Inferior parietal cortex (tissue), 1 donor: ENCODE measurements around the gene TCHH.
A peak's percentile ranks its signal among the peaks of the same experiment; 100 is the strongest.
"Not testable (repeated sequence)": the region's sequence is repeated elsewhere in the genome, so short reads cannot be mapped to it uniquely, and the experiment has no call there.

ENCODE experiments used
- DNase-seq: peaks from one replicate; pipeline ENCODE4 v3.0.0-alpha.2; 2016; ENCODE audit errors: extremely low spot score

TCHH gene

DNA sequence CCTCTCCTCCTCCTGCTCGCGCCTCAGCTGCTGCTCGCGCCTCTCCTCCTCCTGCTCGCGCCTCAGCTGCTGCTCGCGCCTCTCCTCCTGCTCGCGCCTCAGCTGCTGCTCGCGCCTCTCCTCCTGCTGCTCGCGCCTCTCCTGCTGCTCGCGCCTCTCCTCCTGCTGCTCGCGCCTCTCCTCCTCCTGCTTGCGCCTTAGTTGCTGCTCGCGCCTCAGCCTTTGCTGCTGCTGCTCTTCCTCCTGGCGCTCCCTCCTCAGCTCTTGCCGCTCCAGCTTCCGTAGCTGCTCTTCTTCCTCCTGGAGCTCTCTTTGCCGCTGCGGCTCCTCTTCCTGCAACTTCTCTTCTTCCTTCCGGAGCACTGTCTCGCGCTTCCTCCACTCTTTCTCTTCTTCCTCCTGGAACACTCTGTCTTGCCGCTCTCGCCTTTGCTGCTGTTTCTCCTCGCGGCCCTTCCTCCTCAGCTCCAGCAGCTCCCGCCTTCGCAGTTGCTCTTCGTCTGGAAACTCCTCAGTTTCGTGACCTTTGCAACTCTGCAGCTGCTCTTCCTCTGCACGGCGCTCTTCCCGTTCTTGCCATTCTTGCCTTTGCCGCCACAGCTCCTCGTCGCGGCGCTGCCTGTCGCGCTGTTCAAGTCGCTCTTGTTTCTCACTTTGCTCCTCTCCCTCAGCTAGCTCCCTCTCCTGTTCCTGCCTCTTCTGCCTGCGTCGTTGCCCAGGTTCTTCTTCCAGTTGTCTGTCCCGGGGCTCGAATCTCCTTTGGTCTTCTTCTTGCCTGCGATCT is 3.0 kb downstream of the TCHH start:
- no peak for DNase-seq

DNA sequence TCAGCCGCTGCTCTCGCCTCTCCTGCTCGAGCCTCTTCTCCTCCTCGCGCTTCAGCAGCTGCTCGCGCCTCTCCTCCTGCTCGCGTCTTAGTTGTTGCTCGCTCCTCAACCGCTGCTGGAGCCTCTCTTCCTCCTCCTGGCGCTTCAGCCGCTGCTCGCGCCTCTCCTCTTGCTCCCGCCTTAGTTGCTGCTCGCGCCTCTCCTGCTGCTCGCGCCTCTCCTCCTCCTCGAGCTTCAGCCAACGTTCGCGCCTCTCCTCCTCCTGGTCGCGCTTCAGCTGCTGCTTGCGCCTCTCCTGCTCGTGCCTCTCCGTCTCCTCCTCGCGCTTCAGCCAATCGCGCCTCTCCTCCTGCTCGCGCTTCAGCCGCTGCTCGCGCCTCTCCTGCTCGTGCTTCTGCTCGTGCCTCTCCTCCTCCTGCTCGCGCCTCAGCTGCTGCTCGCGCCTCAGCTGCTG is 3.7 kb downstream of the TCHH start:
- no peak for DNase-seq

DNA sequence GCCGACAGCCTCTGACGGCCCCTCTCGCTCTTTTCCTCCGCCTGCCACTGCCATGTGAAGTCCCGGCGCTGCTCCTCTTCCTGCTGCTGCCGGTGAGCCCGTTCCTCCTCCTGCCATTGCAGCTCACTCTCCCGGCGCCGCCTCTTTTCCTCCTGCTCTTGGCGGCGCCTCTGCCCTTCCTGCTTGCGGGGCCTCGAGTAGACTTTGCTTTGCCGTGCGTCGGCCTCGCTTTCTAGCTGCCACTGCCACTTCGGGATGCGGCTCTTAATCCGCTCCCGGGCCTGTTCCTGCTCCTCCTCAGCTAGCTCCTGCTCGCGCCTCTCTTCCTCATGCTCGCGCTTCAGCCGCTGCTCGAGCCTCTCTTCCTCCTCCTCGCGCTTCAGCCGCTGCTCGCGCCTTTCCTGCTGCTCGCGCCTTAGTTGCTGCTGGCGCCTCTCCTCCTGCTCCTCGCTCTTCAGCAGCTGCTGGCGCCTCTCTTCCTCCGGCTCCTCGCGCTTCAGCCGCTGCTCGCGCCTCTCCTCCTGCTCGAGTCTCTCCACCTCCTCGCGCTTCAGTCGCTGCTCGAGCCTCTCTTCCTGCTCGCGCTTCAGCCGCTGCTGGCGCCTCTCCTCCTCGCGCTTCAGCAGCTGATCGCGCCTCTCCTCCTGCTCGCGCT is 4.3 kb downstream of the TCHH start:
- peak; percentile 9 for DNase-seq

DNA sequence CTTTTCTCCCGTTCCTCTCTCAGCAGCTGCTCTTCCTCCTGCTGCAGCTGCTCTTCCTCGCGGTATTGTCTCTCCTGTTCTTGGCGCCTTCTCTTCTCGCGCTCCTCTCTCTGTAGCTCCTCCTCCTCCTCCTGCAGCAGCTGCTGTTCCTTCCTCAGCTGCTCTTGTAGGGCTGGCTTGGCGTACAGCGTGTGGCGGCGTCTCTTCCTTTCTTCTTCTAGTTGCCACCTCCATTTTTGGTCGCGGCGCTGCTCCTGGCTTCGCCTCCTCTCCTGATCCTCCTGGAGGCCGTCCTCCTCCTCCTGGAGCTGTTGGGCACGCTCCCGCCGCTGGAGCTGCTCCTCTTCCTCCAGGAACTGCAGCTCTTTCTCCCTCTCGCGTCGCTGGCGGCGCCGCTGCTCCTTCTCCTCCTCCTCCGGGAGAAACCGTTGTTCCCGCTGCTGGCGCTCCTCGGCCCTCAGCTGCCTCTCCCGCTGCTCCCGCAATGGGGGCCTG is 4.8 kb downstream of the TCHH start:
- peak; percentile 7 for DNase-seq

DNA sequence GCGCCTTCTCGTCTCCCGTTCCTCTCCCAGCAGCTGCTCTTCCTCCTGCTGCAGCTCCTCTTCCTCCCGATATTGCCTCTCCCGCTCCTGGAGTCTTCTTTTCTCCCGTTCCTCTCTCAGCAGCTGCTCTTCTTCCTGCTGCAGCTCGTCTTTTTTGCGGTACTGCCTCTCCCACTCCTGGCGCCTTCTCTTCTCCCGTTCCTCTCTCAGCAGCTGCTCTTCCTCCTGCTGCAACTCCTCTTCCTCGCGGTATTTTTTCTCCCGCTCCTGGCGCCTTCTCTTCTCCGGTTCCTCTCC is 5.3 kb downstream of the TCHH start:
- no peak for DNase-seq

DNA sequence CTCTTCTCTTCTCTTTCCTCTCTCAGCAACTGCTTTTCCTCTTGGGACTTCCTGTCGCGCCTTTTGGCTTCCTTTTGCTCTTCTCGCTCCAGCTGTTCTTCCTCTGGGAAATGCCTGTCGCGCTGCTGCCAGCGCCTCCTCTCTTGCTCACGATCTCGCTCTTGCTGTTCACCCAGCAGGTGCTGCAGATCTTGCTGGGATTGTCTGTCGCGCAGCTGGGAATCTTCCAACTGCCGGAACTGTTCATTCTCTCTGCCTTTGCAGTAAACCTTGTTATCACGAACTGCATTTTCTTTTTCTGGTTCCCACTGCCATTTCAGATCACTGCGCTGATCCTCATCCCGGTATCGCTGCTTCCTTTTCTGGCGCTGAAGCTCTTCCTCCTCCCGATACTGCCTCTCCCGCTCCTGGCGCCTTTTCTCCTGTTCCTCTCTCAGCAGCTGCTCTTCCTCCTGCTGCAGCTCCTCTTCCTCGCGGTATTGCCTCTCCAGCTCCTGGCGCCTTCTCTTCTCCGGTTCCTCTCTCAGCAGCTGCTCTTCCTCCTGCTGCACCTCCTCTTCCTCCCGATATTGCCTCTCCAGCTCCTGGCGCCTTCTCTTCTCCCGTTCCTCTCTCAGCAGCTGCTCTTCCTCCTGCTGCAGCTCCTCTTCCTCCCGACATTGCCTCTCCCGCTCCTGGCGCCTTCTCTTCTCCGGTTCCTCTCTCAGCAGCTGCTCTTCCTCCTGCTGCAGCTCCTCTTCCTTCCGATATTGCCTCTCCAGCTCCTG is 5.8 kb downstream of the TCHH start:
- DNase-seq, result no peak

DNA sequence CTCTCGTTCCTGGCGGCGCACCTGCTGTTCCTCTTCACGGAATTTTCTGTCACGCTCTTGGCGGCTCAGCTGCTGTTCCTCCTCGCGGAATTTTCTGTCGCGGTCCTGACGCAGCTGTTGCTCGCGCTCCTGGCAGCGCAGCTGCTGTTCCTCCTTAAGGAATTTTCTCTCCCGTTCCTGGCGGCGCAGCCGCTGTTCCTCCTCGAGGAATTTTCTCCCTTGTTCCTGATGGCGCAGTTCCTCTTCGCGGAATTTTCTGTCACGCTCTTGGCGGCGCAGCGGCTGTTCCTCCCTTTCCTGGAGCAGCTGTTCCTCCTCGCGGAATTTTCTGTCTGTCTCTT is 6.4 kb downstream of the TCHH start:
- no peak for DNase-seq

DNA sequence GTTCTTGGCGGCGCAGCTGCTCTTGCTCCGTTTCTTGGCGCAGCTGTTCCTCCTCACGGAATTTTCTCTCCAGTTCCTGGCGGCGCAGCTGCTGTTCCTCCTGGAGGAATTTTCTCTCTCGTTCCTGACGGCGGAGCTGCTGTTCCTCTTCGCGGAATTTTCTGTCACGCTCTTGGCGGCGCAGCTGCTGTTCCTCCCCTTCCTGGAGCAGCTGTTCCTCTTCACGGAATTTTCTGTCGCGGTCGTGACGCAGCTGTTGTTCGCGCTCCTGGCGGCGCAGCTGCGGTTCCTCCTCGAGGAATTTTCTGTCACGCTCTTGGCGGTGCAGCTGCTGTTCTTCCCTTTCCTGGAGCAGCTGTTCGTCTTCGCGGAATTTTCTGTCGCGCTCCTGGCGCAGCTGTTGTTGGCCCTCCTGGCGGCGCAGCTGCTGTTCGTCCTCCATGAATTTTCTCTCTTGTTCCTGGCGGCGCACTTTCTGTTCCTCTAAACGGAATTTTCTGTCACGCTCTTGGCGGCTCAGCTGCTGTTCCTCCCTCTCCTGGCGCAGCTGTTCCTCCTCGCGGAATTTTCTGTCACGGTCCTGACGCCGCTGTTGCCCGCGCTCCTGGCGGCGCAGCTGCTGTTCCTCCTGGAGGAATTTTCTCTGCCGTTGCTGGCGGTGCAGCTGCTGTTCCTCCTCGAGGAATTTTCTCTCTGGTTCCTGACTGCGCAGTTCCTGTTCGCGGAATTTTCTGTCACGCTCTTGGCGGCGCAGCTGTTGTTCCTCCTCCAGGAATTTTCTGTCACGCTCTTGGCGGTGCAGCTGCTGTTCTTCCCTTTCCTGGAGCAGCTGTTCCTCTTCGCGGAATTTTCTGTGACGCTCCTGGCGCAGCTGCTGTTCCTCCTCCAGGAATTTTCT is 7.0 kb downstream of the TCHH start:
- no peak for DNase-seq

DNA sequence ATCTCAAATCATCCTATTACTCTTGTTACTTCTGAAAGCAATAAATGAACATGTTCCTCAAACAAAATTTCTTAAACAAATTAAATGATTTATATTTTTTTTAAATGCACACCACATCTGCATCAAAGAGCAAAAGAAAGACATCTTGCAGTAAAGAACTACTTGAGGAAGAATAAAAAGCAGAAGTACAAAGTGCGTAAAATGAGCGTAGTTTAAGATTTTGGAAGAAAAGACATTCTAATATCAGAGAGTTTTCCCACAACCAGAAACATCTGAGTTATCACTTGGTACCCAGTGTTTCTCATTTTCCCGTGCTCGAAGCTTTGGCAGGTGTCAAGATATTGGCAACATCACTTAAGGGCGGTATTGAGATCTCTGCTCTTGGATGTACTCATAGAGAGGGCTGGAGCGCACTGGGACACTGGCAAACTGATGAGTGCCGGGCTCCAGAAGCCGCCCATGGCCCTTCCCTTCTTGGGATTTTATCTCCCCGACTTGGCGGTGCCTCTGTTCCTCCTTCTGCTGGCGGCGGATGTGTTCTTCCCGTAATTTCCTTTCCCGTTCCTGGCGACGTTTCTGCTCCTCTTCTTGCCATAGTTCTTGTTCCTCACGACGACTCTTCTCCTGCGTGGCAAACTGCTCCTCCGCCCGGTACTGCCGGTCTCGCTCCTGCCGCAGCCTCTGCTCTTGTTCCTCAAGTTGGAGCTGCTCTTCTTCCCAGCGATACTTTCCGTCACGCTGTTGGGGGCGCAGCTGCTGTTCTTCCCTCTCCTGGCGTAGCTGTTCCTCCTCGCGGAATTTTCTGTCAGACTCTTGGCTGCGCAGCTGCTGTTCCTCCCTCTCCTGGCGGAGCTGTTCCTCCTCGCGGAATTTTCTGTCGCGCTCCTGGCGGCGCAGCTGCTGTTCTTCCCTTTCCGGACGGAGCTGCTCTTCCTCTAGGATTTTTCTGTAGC is 7.9 kb downstream of the TCHH start:
- no peak for DNase-seq

DNA sequence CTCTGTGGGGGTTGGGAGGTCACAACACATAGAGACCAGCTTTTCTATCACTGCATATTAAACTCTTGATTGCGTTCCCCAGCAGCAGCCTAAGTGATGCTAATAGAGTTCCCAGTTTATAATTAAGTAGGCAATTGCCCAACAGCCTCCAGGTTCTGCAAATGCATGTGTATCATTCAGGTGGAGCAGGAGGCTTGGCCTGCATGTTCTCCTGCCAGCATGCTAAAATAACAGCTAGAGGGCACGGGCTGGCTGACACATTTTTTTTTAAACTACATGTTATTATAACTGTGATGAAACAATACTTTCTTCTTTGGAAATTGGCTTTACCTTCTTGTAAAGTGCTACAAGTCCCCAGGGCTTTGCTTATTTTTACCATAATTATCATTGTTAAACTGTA is 10.4 kb downstream of the TCHH start:
- no peak for DNase-seq

DNA sequence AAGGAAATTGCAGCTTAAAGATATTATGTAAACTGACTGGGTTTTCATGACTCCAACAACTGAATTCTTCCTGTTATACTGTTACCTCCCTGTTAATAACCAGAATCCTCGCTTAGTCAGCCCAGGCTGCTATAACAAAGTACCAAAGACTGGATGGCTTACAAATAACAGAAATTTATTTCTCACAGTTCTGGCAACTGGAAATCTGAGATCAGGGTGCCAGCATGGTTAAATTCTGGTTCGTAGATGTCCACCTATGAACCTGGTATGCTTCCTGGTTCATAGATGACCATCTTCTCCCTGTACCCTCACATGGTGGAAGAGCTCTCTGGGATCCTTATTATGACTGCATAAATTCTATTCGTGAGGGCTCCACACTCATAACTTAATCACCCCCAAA is 18.3 kb downstream of the TCHH start:
- DNase-seq, result no peak

DNA sequence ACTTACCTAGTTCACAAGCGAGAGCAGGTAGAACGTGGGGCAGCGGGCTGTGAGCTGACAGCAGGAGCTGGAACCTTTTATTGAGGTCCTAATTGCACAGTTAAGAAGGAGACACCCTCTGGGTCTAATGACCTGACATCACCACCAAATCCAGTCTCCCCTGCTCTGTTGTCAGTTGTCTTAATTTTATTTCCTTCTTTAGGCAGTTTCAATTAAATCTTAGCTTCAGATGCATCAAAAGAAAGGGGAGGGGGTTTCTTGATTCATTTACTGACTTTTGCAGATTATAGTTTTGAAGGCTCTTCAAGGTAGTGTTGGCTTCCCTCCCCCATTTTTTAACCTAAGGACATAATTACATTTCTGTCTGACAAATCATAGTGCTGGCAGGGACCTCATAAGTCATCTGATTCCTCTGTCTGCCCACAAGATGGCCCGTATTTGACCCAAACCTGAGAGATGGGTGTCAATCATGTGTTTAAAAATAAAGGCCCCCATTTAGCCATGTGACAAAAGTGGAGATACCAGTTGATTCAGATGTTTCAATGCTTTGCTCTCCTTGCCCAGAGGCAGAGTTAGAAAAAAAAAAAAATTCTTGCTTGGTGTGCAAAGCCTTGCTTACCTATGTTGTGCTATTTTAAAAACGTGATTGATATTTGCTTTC is 26.1 kb downstream of the TCHH start, which contains the start of gene TCHHL1:
TCHHL1 (minus strand) TSS at position 51 of the 661 bp plus-strand sequence. CDS start 921 bp downstream, outside the sequence.
- DNase-seq, result no peak

DNA sequence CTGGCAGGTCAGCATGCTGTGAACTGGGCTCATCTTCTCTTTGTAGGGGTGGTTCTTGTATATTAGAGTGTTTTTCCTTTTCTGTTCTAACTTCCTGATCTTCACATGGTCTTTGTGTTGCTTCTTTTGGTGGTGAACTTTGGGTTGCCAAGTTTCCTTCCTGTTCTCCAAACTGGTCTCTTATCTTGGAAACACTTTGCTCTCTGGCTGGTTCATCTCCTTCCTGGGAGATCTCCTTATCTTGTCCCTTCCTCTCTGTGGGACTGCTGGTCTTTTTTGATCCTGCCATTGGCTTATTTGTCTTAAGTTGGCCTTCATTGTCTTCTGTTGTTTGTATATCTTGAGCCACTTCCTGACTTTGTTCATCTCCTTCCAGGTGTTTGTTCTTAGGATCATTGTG is 28.5 kb downstream of the TCHH start:
- DNase-seq, result no peak

DNA sequence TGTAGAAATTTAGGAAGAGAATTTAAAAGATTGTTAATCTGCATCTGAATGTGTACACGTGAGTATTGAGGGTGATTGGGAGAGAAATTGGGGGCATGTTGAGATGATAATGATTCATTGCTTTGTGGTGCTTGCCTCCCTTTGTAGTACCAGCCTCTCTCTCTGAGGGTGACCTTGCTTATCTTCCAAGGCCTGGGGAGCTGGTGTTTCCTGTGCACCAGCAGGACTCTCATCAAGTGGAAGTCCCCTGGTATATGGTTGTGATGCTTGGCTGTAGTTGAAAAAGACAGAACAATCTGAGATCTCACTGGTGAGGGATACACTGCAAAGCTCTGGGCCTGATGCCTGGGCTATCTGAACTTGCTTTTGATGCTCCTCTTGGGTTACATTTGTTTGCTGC is 30.4 kb downstream of the TCHH start:
- DNase-seq, result no peak

DNA sequence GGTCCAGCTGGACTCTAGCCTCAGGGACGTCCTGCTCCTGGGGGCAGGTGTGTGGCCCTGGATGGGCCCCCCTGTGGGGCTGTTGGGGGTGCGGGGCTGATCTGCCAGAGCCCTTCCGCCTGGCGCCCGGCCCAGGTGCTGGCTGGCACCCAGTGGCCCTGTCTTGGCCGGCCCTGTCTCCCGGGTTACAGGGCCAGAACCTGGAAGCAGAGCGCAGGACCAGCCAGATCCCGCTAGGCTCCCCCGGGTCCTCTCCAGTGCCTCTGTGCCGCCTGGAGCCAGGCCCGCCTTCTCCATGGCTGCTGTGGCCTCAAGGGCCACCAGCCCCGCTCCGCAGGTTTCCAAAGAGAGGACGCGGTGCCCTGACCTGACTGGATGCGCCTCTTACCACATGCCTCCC is 34.2 kb downstream of the TCHH start:
- DNase-seq, result not testable (repeated sequence)

DNA sequence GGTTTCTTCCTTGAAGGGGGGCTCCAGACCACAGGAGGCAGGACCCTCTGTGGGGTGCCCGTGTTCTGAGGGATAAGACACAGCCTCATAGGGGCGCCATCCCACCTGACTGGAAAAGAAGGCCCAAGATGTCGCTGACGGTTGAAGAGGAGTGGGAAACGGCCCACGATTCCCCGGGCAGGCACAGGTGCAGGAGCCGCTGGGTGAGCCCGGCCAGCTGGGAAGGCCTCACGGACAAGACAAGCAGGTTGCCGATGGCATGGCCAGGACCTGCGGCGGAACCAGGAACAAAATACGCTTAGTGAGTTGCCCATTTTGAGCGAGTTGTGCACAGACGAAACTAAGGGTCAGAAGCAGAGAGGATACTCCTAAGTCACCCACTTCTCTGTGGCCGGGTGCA is 34.8 kb downstream of the TCHH start:
- DNase-seq, result not testable (repeated sequence)

DNA sequence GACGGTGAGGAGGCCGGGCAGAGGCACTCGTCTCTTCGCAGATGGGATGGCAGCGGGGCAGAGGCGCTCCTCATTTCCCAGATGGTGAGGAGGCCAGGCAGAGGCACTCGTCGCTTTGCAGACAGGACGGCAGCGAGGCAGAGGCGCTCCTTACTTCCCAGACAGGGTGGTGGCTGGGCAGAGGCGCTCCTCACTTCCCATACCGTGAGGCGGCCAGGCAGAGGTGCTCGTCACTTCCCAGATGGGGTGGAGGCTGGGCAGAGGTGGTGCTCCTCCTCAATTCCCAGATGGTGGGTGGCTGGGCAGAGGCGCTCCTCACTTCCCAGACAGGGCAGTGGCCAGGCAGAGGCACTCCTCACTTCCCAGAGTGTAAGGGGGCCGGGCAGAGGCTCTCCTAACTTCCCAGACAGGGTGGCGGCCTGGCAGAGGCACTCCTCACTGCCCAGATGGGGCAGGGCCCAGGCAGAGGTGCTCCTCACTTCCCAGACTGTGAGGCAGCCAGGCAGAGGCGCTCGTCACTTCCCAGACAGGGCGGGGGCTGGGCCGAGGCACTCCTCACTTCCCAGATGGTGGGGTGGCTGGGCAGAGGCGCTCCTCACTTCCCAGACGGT is 36.3 kb downstream of the TCHH start:
- DNase-seq, result no peak

DNA sequence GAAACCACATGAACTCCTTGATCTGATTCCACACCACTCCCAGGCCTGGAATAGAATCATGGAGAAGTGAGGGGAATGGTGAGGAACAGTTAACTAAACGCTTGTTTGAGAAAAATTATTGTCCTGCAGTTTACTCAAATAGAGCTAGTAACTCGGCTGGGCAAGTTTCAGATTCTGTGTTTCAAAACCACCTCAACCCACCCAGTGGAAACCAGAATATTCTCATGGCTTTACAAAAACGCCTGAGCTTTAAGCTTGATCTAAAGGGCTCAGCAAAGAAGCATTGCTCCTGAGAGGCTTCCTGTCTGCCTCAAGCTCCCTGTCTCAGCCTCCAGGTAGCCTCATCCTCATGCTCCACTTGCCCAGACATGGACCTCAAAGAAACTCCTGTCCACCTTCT is 42.9 kb downstream of the TCHH start:
- DNase-seq, result no peak

DNA sequence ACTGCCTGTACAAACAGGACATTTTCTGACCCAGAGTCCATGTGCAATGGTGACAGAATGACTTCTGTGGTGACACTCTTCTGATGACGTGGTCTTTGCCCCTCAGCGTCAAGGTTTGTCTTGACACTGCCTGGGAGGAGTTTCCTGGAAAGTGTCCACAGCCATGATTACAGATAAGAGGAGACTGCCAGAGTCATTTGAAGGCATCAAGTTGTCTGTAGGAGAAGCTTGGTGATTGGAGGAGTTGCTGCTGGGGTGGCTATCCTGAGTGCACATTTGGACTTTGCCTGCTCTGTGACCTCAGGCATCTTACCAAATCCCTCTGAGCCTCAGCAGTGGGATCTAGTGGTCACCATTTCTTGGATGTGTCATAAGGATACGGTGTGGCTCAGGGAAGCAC is 44.1 kb downstream of the TCHH start:
- no peak for DNase-seq

DNA sequence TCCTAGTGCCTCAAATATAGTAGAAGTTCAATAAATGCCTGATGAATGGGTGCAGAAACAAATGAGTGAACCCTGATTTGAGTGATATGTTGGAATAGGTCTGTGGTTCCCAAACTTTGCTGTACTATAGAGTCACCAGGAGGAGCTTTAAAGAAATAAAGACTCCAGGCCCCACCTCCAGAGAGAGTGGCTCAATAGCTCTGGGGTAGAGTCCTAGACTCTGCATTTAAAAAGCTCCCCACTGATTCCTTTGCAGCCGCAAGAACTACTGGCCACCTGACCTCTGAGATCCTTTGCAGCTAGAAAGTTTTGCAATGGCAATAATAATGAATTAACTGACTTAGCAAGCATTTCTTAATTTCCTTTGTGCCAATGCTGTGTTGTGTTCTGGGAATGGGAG is 47.3 kb downstream of the TCHH start:
- DNase-seq, result no peak
